ENCODE results near the gene GALE. TPM values are rescaled to one million over a fixed set of nuclear protein-coding genes. Genes with fewer than 3 reads are reported as not detected.
"Not testable (repeated sequence)": the region's sequence is repeated elsewhere in the genome, so short reads cannot be mapped to it uniquely, and the experiment has no call there.

The GALE gene
- total RNA-seq, 1 donor from 2014 or later = 33.9 TPM

DNA sequence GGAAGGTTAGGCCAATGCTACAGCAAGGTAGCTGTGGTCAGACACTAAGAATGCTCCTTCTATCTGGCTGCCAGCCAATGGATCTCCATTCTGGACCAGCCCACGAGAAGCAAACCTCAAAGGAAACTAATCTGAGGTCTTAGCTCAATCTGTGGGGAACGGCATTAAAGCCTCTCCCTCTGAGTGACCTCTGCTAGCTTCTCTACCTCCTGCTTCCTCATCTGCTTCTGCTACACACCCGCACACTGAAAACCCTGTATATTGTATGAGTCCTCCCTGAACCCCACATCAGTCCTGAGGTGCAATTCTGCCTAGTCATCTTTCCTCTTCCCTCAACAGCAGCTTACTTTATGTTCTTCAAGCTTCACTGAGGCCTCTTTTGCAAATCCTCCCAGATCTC is 6.9 kb upstream of the GALE start:
- Mint-ChIP-seq H3K27ac (ENCODE audit: unreplicated experiment) (no peak overlapping the region), H3K36me3 (ENCODE audit: low read depth, unreplicated experiment) (peaks cover 28% of the 10 kb centered on the region), H3K9me3 (ENCODE audit: unreplicated experiment) (no peaks in the 10 kb centered on the region), H3K4me1 (ENCODE audit: unreplicated experiment) (peaks cover 26% of the 10 kb centered on the region), H3K4me3 (ENCODE audit: unreplicated experiment) (peak overlapping the region; percentile 26), H3K27me3 (ENCODE audit: unreplicated experiment) (peaks cover 2% of the 10 kb centered on the region)
- TF ChIP-seq, protein P1, sequence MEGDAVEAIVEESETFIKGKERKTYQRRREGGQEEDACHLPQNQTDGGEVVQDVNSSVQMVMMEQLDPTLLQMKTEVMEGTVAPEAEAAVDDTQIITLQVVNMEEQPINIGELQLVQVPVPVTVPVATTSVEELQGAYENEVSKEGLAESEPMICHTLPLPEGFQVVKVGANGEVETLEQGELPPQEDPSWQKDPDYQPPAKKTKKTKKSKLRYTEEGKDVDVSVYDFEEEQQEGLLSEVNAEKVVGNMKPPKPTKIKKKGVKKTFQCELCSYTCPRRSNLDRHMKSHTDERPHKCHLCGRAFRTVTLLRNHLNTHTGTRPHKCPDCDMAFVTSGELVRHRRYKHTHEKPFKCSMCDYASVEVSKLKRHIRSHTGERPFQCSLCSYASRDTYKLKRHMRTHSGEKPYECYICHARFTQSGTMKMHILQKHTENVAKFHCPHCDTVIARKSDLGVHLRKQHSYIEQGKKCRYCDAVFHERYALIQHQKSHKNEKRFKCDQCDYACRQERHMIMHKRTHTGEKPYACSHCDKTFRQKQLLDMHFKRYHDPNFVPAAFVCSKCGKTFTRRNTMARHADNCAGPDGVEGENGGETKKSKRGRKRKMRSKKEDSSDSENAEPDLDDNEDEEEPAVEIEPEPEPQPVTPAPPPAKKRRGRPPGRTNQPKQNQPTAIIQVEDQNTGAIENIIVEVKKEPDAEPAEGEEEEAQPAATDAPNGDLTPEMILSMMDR (IDR thresholded peaks at IDR 0.05; ENCODE audit: unreplicated experiment) = no peak
- no peak for DNase-seq (ENCODE audit: low spot score)

DNA sequence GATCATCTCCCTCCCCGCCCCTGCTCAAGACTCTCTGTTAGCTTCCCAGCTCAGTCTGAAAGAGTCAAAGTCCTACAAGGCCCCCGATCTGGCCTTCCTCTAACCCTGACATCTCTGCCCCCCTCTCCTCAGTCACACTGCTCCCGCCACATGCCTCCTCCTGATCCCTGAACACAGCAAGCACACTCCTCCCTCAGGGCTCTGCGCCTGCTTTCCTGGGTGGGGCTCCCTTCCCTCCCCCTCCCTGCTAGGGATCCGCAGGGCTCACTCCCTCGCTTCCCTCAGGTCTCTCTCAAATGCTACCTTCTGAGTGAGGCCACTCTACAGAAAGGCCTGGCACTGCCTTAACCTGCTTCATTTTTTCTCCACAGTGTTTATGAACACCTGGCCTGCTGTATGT is 5.7 kb upstream of the GALE start:
- Mint-ChIP-seq H3K4me1 (ENCODE audit: unreplicated experiment) (peaks cover 25% of the 10 kb centered on the region), H3K9me3 (ENCODE audit: unreplicated experiment) (no peaks in the 10 kb centered on the region), H3K27me3 (ENCODE audit: unreplicated experiment) (peaks cover 2% of the 10 kb centered on the region), H3K27ac (ENCODE audit: unreplicated experiment) (no peak overlapping the region), H3K36me3 (ENCODE audit: low read depth, unreplicated experiment) (peaks cover 23% of the 10 kb centered on the region), H3K4me3 (ENCODE audit: unreplicated experiment) (peak overlapping the region; percentile 31)
- DNase-seq (ENCODE audit: low spot score) = no peak
- TF ChIP-seq, protein P1 (IDR thresholded peaks at IDR 0.05; ENCODE audit: unreplicated experiment) = no peak

DNA sequence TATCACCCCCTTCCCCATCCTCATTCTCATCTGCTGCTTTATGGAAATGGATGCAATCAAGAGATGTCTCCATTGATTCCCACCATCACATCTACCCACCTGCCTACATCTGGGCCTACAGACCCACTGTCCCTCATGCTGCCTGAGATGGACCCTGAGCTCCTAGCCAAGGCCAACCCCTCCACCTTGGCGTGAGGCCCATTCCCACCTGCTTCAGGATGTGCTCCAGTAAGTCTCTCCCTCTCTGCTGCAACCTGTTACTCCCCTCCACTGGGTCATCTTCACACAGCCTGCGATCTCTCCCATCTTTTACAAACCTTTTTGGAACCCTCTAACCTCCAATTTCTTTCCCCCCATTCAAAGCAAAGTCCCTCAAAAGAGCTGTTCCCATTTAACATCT is 4.5 kb upstream of the GALE start:
- TF ChIP-seq, protein P1 (IDR thresholded peaks at IDR 0.05; ENCODE audit: unreplicated experiment) = no peak
- H3K27me3 Mint-ChIP-seq (ENCODE audit: unreplicated experiment) = peaks cover 2% of the 10 kb centered on the region
- peaks cover 16% of the 10 kb centered on the region for H3K4me1 Mint-ChIP-seq (ENCODE audit: unreplicated experiment)
- DNase-seq (ENCODE audit: low spot score) = no peak
- H3K4me3 Mint-ChIP-seq (ENCODE audit: unreplicated experiment) = peak overlapping the region; percentile 15
- peaks cover 21% of the 10 kb centered on the region for H3K36me3 Mint-ChIP-seq (ENCODE audit: low read depth, unreplicated experiment)
- no peak overlapping the region for H3K27ac Mint-ChIP-seq (ENCODE audit: unreplicated experiment)
- no peaks in the 10 kb centered on the region for H3K9me3 Mint-ChIP-seq (ENCODE audit: unreplicated experiment)

DNA sequence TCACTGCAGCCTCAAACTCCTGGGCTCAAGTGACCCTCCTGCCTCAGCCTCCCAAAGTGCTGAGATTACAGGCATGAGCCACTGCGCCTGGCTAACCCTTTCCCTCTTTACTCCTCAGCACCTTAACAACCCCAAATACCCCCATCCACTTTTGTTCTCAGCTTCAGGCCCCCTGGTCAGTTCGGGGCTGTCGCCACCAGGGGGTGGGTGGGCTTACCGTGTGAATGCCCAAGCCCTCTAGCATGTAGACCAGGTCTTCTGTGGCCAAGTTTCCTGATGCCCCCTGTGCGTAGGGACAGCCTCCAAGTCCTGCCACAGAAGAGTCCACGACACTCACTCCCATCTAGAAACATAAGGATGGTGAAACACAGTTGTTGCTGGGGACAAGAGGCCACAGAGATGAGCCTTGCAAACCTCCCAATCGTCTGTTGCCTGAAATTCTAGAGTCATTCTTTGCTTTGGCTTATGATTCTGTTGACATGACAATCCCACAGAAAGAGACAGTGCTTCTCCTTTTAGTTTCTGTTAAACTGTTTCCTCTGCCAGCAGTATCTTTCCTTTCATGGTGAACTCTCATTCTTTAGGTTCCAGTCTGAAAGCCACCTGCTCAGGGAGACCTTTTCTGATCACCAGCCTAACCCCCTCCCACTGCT is 3.8 kb upstream of the GALE start:
- Mint-ChIP-seq H3K4me1 (ENCODE audit: unreplicated experiment) (peaks cover 19% of the 10 kb centered on the region), H3K4me3 (ENCODE audit: unreplicated experiment) (no peak overlapping the region), H3K27ac (ENCODE audit: unreplicated experiment) (no peak overlapping the region), H3K9me3 (ENCODE audit: unreplicated experiment) (no peaks in the 10 kb centered on the region), H3K36me3 (ENCODE audit: low read depth, unreplicated experiment) (peaks cover 21% of the 10 kb centered on the region), H3K27me3 (ENCODE audit: unreplicated experiment) (peaks cover 2% of the 10 kb centered on the region)
- peak; percentile 57 for DNase-seq (ENCODE audit: low spot score)
- TF ChIP-seq, protein P1 (IDR thresholded peaks at IDR 0.05; ENCODE audit: unreplicated experiment) = peak; percentile 32

DNA sequence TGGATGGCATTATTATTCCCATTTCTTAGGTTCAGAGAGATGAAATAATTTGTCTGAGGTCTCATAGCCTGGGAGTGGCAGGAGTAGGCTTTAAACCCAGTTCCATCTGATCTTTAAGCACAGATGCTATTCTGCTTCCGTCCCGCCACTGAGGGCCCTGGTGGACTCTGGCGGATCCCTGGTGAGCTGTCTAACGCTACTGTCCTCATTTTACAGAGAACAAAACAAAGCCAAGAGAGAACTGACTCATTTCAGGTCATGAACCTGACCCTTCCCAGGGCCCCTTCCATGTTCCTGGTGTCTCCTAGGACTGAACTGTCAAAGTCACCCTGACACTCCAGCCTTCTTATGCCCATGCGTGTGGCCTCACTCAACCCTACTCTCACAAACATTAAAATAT is 3.1 kb upstream of the GALE start:
- no peaks in the 10 kb centered on the region for H3K9me3 Mint-ChIP-seq (ENCODE audit: unreplicated experiment)

DNA sequence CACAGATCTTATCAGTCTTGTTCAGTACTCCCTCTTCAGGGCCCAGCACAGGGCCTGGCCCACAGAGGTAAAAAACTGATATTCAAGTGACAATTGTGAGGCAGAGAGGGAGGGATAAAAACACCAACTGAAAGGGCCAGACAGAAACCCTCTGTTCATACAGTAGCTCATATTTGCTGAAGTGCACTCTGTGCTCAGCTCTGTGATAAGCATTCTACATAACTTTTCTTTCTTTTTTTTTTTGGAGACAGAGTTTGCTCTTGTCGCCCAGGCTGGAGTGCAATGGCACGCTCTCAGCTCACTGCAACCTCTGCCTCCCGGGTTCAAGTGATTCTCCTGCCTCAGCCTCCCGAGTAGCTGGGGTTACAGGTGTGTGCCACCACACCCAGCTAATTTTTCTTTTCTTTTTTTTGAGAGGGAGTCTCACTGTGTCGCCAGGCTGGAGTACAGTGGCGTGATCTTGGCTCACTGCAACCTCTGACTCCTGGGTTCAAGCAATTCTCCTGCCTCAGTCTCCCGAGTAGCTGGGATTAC is 2.3 kb upstream of the GALE start:
- not testable (repeated sequence) for H3K27me3 Mint-ChIP-seq (ENCODE audit: unreplicated experiment); H3K9me3 Mint-ChIP-seq (ENCODE audit: unreplicated experiment); DNase-seq (ENCODE audit: low spot score); H3K27ac Mint-ChIP-seq (ENCODE audit: unreplicated experiment)
- Mint-ChIP-seq H3K4me3 (ENCODE audit: unreplicated experiment) (peak overlapping the region; percentile 60), H3K36me3 (ENCODE audit: low read depth, unreplicated experiment) (peaks cover 21% of the 10 kb centered on the region), H3K4me1 (ENCODE audit: unreplicated experiment) (peaks cover 19% of the 10 kb centered on the region)

More for the DNA sequence above, 3.1 kb upstream of the GALE start:
- peaks cover 21% of the 10 kb centered on the region for H3K36me3 Mint-ChIP-seq (ENCODE audit: low read depth, unreplicated experiment)
- no peak overlapping the region for H3K4me3 Mint-ChIP-seq (ENCODE audit: unreplicated experiment)
- TF ChIP-seq, protein P1 (IDR thresholded peaks at IDR 0.05; ENCODE audit: unreplicated experiment) = no peak
- H3K4me1 Mint-ChIP-seq (ENCODE audit: unreplicated experiment) = peaks cover 20% of the 10 kb centered on the region
- no peak overlapping the region for H3K27ac Mint-ChIP-seq (ENCODE audit: unreplicated experiment)
- DNase-seq (ENCODE audit: low spot score) = no peak
- H3K27me3 Mint-ChIP-seq (ENCODE audit: unreplicated experiment) = peaks cover 6% of the 10 kb centered on the region

Data from endothelial cell (in vitro differentiated cells).